A549 (cell line): ENCODE results near the gene VPS13A.

Experiments
- BHLHE40 ChIP-seq: IDR thresholded peaks from 2 replicates; pipeline ENCODE4 v1.6.1; 2012; ENCODE audit warnings: low read depth, low read length, inconsistent platforms
- CBX8 ChIP-seq: fragments of 200-600 bp; sonication (generic); IDR thresholded peaks from 2 replicates; pipeline ENCODE4 v1.6.1; 2016
- CTCF ChIP-seq: fragments of >200 bp; sonication (Bioruptor Twin); formaldehyde crosslinking; IDR thresholded peaks from 3 replicates; pipeline ENCODE4 v1.5.1; 2016
- EP300 ChIP-seq, 2 experiments: fragments of >200 bp; sonication (Bioruptor Twin); formaldehyde crosslinking; IDR thresholded peaks; 2 replicates in 1 of 2; 3 replicates in 1 of 2; pipeline ENCODE4 v1.6.1; 2016 to 2017
- FOSL2 ChIP-seq, 2 experiments: fragments of 450-650 bp in 1 of 2; fragments of >200 bp in 1 of 2; sonication (Bioruptor Twin) in 1 of 2; formaldehyde crosslinking; IDR thresholded peaks; 2 replicates each; pipeline versions ENCODE4 v1.5.0 to v1.6.1; 2016 to 2020; ENCODE audit warnings: mild to moderate bottlenecking in 1 of 2, moderate library complexity in 1 of 2
- MYC ChIP-seq: IDR thresholded peaks from 2 replicates; pipeline ENCODE4 v1.6.1; 2012; ENCODE audit warnings: mild to moderate bottlenecking, inconsistent platforms, low read length, improper control_type of control experiment, borderline replicate concordance
- NR3C1 ChIP-seq: fragments of >200 bp; sonication (Bioruptor Twin); formaldehyde crosslinking; IDR thresholded peaks from 3 replicates; pipeline ENCODE4 v1.6.1; 2017
- POLR2A ChIP-seq: IDR thresholded peaks from 2 replicates; pipeline ENCODE4 v1.6.1; 2012; ENCODE audit warnings: mild to moderate bottlenecking, low read length
- POLR2AphosphoS2 ChIP-seq: conservative IDR thresholded peaks from 2 replicates; pipeline ENCODE4 v1.6.1; 2012; ENCODE audit warnings: low read length, improper control_type of control experiment, inconsistent platforms
- REST ChIP-seq: fragments of 200-600 bp; sonication (generic); IDR thresholded peaks from 2 replicates; pipeline ENCODE4 v1.6.1; 2016; ENCODE audit warnings: antibody characterized with exemption, mild to moderate bottlenecking, moderate library complexity
- RFX5 ChIP-seq: fragments of 450-650 bp; IDR thresholded peaks from 2 replicates; pipeline ENCODE4 v1.7.1; 2014; ENCODE audit warnings: antibody characterized with exemption, mild to moderate bottlenecking, moderate library complexity
- TP53 ChIP-seq: fragments of 250-450 bp; sonication (Bioruptor Pico); IDR thresholded peaks from 2 replicates; pipeline ENCODE4 v1.5.0; 2021; ENCODE audit warnings: mild to moderate bottlenecking, moderate library complexity
- ZSCAN20 ChIP-seq: fragments of 250-450 bp; sonication (Bioruptor Pico); IDR thresholded peaks from 2 replicates; pipeline ENCODE4 v1.8.0; 2022; ENCODE audit warnings: mild to moderate bottlenecking, moderate library complexity

- TF ChIP-seq POLR2A: no peak
- no peak for TF ChIP-seq CTCF
- no peak for TF ChIP-seq REST
- no peak for TF ChIP-seq EP300 (IDR thresholded peaks at IDR 0.05)
- TF ChIP-seq MYC: no peak
- no peak for TF ChIP-seq ZSCAN20
- no peak for TF ChIP-seq TP53
- TF ChIP-seq BHLHE40: no peak
- TF ChIP-seq CBX8: no peak
- TF ChIP-seq FOSL2 (IDR thresholded peaks at IDR 0.05): no peak
- no peak for TF ChIP-seq FOSL2 (CRISPR knock-in tag; IDR thresholded peaks at IDR 0.05)
- TF ChIP-seq POLR2AphosphoS2: no peak
- no peak for TF ChIP-seq NR3C1
- no peak for TF ChIP-seq RFX5
Measured at GRCh38 chr9:77170991-77171699, 6.2 kb upstream of the VPS13A start.
